Kidney tubule cell (primary cell): ENCODE measurements around the gene CCDC187.
A peak's percentile ranks its signal among the peaks of the same experiment; 100 is the strongest.

Experiments
- DNase-seq: peaks from one replicate; pipeline ENCODE4 v3.0.0-alpha.2; 2018; ENCODE audit warnings: low spot score

CCDC187 gene

DNA sequence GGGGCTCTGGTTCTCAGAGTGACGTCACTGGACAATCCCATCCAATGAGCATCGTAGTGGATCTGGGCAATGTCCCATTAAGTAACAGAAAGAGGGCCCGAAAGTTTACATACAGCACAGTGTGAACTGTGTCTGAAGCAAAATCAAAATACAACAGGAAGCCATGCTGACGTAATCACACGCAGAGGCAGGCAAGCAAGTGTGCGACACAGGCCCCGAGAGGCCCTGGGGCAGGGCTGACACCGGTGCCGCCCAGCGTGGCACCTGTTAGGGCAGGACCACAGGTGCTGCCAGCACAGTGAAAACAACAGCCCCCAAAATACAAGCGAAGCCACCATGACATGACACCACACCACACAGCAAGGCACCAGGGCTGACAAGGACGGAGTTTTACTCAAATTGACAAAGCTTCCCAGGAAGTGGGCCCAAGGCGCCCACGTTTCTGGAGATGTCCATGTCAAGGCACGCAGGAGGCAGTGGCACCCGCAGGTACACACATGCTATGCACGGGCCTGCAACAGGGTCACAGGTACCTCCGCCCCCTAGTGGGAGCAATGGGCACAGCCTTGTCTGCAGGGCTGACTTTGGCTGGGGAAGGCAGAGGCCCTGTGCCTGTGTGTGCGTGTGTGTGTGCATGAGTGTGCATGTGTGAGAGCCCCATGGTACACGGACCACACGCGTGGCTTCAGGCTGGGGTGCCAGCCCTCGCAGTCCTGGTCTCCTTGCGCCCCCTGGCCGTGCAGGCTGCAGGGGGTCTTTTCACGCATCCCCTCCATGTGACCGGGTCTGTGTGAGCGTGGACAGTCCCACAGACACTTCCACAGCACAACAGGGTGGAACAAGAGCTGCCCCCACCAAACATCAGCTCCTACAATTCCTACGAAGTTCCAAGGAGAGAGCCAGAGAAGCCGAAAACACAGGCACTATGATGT, 77.9 kb downstream of the CCDC187 start:
- DNase-seq, result peak; percentile 65

DNA sequence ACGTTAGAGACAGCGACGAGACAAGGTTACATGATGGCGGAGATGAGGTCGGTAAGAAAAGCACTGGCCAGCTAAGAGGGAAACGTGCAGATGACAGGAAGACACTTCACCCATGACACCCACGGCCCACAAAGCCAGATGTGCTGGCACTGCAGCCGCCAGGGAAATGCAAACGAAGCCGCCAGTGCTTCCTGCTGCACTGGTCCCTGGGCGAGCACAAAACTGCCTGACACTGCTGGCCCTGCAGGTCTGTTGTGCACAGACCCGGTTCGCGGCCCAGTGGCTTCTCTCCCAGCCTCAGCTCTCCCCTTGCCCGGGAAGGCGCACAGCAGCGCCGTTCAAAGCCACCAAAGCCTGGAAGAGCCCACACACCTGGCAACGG, 78.5 kb downstream of the CCDC187 start:
- no peak for DNase-seq

DNA sequence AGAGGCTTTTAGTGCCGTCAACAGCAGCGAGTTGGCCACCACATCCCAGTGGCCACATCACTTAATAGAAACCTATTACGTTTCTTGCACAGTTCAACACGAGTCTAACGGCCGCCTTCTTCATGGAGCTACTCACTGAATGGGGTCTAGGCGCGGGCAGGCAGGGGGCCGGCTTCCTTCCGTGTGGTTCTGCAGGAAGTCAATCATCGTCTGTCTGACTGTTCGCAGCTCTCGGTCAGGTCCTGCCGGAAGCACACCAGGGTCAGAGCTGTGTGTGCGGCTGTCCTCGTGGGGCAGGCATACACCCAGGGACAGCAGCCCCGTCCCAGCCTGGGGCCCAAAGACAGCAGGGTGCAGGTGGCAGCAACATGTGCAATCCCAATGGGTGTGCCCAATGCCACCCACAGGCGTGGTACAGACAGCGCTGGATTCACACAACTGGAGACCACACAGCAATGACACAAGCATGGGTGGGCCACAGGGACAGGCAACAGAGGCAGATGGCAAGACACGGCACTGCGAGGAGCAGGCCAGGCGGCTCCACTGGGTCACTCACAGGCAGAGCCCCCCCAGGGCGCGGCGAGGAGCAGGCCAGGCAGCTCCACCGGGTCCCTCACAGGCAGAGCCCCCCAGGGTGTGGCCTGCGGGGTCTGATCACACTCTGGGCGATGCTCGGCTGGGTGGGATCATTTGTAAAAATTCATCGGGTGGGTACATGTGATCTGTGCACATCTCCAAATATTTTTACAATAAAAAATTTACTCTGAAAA, 79.8 kb downstream of the CCDC187 start:
- no peak for DNase-seq

DNA sequence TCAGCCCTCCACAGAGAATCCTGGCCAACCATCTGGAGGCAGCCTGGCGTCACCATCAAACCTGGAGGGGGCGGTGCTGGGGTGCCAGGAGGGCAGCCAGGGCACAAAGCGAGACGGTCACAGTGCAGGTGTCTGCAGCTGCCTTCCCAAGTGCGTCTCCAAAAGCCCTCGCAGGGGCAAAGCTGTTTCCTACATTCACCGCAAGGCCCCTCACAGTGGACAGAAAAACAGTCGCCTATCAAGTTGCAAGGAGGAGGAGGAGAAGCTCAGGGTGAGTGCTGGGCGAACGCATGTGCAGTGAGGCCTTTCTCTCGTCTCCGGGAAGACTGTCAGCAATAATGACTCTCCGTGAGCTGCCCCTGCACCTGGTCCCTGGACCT, 81.0 kb downstream of the CCDC187 start:
- no peak for DNase-seq

DNA sequence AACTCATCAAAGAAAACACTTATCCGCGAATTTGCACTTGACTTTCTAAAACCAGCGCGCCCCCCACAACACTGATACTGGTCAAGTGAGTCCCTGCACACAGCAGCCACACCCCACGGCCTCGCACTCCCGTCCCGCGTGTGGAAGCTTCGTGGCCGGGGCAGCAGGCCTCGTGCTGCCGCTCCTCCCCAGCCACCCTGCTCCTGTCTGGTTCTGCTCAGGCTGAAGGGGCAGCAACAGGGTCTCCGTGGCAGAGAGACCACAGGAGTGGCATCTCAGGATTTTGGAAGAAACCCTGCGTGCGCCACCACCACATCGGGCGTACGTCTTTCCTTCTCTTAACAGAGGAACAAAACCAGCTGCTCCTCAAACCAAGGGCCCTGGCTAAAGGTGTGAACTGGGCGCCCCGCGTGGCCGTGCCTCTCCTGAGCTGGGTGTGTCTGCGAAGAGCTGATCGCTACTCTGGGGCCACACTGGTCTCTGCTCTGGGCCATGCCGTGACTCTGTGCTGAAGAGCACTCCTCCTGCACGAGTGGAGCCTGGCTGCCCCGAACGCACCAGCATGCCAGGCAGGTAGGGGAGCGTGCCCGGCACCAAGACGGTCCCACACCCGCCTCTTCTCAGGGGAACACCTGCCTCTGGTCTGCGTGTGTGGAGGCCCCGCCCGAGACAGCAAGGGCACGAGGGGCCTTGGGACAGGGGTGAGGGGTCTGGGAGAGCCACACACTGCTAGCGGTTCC, 81.6 kb downstream of the CCDC187 start:
- no peak for DNase-seq

DNA sequence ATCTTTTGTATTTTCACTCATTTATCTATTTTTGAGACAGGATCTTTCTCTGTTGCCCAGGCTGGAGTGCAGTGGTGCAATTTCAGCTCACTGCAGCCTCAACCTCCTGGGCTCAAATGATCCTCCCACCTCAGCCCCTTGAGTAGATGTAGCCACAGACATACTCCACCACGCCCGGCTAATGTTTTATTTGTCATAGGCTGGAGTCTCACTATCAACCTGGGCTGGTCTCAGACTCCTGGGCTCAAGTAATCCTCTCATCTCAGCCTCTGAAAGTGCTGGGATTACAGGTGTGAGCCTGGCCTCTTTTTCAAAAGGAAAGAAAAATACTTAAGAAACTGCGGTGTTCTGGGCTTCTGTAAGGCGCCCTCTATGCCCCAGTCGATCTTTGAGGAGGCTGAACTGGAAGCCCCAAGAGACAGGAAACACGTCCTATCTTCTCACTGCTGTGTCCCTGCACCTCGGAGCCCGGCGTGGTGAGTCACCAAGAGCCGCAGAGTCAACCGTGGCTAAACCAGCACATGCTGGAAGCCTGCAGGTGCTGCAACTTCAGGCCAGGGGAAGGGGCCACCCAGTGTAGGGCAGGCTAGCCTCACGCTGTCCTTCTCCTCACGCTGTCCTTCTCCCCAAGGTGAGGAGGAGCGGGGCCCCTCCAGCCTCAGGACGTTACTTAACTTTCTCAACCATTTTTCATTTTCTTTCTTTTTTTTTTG, 83.7 kb downstream of the CCDC187 start:
- peak; percentile 27 for DNase-seq

DNA sequence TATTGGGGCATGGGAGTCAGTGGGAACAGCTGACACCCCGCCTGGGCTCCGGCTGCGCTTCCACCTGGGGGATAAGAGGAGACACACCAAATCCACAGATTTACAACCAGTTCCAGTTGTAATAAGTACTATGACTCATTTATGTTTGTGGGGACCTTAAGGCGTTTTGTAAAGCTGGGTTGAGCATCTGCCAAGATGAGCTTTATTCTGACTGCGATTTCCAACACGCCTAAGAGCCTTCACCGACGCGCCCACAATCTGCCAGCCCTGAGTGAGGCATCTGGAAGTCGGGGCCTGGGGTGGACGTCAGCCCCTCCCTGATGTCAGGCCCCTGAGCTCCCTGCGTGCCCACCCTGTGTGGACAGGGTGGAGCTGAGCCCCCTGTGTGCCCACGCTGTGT, 84.6 kb downstream of the CCDC187 start:
- DNase-seq, result no peak

DNA sequence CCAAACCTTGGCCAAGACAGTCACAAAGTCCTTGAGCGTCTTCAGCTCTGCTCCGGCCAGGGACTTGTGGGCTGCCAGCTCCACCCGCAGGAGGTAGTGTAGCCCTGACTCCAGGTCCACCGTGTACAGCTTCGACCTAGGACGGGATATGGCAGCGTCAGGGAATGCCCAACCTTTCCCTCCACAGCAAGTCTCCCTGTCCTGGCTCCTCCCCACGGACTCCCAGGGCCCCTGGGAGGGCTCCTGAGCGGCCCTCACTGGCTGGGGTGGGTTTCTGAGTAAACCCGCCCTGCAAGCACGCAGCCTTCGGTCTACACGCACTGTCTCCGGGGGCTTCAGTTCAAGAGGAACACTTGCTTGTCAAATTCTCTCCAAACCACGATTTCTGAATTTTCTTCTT, 85.2 kb downstream of the CCDC187 start:
- no peak for DNase-seq

DNA sequence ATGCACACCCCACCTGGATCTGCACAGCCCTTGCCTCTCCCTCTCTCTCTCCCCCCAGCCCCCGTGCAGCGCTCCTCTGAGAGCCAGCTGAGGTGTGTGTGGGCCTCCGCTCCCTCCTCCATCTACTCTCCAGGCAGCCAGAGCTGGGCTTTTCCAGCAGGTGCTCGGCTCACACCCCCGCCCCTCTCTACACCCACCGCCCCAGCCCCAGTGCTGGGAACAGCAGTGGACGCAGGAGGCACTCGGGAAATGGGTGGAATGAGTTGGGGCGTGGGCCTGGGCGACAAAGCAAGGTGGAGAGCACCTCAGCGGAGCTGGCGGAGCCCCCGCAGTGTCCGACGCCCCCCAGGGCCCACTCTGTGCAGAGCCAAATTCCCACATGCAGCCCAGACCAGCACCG, 85.6 kb downstream of the CCDC187 start:
- no peak for DNase-seq

DNA sequence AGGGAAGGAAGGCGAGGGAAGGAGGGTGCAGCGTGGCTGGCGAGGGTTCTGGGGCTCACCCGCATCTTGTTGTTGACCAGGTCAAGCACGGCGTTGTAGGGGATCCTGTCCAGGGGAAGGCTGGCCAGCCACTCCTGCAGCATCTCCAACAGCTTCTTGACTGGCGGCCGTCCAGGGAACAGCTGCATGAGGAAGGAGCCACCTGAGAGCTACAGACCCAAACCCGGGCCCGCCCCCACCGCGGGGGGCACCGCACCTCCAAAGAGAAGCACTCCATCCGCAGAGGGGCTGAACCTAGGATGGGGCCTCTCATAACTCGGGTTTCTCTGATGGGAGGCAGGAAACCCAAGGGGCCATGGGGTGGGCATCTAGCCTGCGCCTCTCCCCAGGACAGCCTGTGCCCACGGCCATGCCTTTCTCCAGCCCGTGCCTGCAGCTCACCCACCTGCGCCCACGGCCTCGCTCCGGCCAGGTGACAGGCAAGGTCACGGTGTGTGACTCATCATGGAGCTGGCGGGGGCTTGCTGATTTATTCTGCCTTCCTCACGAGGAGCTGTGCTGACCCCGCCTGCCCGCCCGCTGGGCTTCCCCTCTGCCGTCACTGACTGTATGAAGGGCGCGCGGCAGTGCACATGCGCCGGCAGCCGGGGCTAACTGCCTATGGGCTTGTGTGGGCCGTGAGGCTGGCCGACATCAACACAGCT, 87.2 kb downstream of the CCDC187 start:
- DNase-seq, result no peak

DNA sequence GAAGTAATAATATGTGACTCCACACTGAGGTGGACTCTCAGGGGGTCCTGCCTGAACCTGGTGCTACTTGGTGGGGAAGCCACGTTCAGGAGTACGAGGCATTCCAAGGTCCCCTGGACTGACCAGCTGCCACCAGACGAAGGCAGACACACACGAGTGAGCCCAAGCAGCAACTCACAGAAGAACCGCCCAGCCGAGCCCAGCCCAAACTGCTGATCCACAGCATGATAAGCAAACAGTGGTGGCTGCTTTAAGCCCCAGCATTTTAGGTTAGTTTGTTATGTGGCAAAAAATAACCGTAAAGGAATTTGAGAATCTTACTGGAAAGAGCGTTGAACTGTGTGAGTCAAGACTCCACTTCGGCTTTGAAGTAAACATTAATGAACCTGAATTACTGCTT, 90.2 kb downstream of the CCDC187 start:
- DNase-seq, result no peak

DNA sequence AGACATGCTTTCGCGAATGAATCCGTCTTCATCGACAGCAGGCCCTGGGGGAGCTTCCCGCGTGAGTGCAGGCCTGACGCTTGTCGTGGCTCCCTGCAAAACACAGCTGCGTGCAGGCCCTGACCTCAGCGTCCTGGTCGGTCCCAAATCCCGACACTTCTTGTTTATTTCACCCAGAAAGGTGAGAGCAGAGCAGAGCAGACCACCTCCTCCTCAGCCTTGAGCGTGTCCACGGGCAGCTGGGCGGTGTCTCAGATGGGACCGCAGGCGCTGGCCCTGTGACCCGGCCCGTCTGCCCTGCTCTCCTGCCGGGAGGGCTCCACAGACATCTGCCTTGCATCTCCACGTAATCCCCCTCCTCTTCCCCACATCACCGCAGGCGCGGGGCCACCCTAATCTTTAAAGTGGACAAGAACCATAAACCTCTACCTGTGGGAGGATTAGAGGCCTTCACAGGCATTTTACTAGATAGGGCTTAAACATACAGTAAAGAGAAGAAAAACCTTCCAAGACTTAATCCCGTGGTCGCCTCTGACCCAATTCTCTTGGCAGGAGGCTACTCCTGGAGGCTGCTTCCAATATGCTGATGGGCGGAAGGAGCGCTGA, 91.4 kb downstream of the CCDC187 start:
- no peak for DNase-seq

DNA sequence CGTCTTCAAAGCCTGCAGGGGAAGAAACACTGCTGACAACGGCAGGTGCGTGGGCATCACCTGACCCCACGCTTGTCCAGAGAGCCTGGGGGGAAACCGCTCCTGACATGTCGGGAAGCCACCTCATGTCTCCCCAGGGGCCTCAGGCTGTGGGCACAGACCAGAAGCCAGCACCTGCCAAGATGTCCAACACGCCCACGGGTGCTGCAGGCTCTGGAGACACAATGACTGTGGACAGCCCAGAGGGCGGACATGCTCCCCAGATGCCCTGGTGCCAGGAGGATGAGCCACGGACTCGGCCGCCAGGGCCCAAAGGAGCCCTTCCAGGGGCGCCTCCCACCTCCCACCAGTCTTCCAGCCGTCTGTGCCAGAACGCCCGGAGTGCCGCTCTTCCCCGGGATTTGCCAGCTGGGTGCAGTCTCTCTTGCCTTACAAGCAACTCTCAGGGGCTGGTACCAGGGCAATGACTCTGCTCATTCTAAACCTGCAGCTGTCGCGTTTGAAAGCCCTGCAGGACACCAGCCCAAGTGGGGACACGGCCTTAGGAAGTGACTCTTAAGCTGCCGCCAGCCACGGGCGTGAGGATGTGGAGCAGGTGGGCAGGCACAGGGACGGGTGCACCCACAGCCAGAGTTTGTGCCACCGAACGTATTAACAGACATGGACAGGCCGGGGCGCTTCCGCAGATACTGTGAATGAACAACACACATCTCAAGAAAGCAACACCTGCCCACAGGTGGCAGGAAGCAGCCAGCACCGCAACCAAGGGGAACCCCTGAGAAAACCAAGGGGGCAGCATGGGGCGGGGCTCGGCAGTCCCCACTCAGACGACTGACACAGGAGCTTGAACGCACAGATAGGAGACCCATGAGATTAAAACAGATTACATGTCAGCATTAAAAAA, 92.2 kb downstream of the CCDC187 start:
- no peak for DNase-seq

DNA sequence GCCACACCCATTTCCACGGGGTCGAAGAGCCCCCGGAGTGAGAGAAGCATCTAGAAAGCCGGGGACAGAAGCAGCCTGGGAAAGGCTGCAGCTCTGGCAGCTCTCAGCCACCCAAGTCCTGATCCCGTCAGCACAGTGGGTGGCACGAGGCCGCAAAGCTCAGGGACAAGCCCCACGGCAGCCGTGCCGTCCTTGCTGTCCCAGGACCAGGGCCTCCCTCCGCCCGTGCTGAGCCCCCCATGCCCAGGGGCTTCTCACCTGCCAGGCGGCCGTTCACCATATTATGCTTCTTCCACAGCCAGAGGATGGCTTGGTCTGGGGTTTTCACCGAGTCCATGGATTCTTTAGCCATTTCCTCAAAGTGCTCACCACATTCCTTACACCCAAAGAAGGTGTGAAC, 92.9 kb downstream of the CCDC187 start:
- DNase-seq, result no peak

DNA sequence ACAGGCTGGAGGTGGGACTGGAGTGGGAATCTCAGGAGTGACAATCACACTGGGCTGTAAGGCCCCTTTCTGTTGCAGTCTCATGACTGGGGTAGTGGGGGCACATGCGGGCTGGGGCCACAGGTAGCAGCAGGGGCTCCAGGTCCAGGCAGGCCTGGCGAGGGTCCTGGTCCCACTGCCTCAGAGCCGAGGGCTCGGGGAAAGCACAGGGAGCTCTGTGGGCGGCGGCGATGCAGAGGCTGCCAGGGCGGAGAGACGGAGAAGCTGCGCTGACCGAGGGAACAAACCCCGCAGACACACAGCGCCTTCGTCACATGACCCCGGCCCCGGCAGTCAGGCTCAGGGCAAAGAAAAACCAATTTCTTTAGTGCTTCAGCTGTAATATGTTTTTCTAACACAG, 93.6 kb downstream of the CCDC187 start:
- no peak for DNase-seq

DNA sequence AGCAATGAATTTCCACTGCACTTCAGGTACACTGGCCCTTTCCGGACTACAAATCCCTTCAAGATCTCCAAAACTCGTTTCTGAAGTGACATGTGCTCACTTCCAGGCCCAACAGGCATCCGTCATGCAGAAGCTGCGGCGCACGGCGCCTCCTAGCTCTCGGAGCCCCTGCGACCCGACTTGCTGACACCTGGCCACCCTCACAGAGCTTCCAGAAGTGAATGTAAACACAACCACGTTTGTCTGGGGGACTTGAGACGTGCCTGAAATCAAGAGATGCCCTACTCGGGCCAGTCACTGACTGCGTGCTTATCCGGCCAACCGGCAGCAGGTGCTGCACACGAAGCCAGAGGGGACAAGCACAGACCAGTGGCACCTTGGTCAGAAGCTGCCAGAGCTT, 94.1 kb downstream of the CCDC187 start:
- DNase-seq, result no peak

DNA sequence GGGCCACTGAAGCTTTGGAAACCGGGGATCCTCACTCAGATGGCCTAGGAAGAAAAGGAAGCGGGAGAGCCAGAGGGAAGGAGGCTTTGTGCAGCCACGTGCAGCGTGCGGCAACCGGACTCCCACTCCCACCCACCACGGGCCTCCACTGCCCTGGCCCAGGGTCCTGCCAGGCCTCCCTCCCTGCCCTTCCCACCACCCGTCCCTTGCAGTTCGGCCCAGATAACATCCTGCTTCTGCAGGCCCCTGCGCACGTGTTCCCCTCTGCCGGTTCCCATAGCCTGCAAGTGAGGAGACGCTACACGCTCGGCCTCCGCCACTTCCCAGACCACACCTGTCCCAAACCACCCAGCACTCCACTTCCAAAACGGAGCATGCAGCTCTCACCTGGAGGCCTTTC, 94.7 kb downstream of the CCDC187 start:
- DNase-seq, result no peak

DNA sequence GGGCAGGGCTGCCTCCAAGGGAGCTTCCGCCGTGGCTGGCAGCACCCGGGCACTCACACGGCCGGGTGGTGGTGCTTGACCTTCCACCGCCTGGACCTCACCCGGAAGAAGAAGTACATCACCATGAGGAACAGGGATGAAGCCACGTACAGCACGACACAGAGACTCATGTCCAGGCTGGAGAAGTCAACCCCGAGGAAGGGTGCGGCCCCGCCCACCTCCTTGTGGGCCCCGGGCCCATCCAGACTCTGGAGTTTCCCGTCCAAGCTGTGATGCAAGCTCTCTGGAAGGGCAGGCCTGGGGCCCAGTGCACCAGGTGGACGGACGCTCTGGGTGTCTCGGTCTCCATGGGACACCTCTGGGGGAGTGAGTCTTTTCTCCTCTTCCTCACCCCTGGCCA, 95.2 kb downstream of the CCDC187 start:
- no peak for DNase-seq

DNA sequence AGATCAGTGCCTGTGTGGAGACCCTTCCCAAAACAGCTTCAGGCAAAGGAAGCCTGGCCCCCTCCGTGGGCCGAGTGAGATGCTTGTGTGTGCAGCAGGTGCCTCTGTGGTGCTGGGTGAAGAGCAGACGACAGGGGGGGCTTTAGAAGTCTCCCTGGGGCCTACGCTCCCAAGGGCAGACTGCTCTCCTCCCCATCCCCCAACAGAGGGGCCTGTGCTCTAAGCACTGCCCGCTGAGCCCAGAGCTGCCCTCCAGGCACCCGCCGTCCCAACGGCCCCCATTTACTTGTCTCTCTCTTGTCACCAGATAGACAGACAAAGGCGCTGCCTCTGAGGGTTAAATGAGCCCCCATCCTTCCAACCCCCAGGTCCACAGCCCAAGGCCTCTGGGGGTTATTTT, 96.3 kb downstream of the CCDC187 start:
- DNase-seq, result no peak
